NCI-H2171 (cell line): ENCODE measurements around the gene PARP12.

Experiments used
- DNase-seq: peaks from one replicate; lab custom pipeline; 2025; lab: John Stamatoyannopoulos, UW

Gene PARP12

GRCh38 chr7:140059273-140060242 lies 3.2 kb downstream of the PARP12 start:
- no peak for DNase-seq

GRCh38 chr7:140058517-140058916 lies 4.2 kb downstream of the PARP12 start:
- no peak for DNase-seq

- DNase-seq: no peak
These were observed 5.6 kb downstream of the PARP12 start for GRCh38 chr7:140057143-140057535.

- no peak for DNase-seq
These were observed 6.2 kb downstream of the PARP12 start for GRCh38 chr7:140056431-140057142.

- no peak for DNase-seq
These were observed 6.9 kb downstream of the PARP12 start for GRCh38 chr7:140055833-140056232.

GRCh38 chr7:140054751-140055150 lies 8.0 kb downstream of the PARP12 start:
- DNase-seq: no peak

- DNase-seq: no peak
These were observed 8.8 kb downstream of the PARP12 start for GRCh38 chr7:140053812-140054539.

- no peak for DNase-seq
These were observed 10.9 kb downstream of the PARP12 start for GRCh38 chr7:140051820-140052219.

- DNase-seq: no peak
These were observed 12.7 kb downstream of the PARP12 start for GRCh38 chr7:140050100-140050499.

GRCh38 chr7:140049339-140050024 lies 13.3 kb downstream of the PARP12 start:
- DNase-seq: no peak

- DNase-seq: no peak
These were observed 13.8 kb downstream of the PARP12 start for GRCh38 chr7:140048989-140049338.

- no peak for DNase-seq
These were observed 14.6 kb downstream of the PARP12 start for GRCh38 chr7:140048138-140048537.

GRCh38 chr7:140047197-140047596 lies 15.6 kb downstream of the PARP12 start:
- no peak for DNase-seq

GRCh38 chr7:140045697-140046096 lies 17.1 kb downstream of the PARP12 start:
- DNase-seq: no peak

- DNase-seq: no peak
These were observed 18.5 kb downstream of the PARP12 start for GRCh38 chr7:140044251-140044650.

- no peak for DNase-seq
These were observed 20.4 kb downstream of the PARP12 start for GRCh38 chr7:140042386-140042670.

GRCh38 chr7:140041659-140042385 lies 20.9 kb downstream of the PARP12 start:
- no peak for DNase-seq

GRCh38 chr7:140039896-140040295 lies 22.9 kb downstream of the PARP12 start:
- DNase-seq: no peak

- no peak for DNase-seq
These were observed 23.7 kb downstream of the PARP12 start for GRCh38 chr7:140039066-140039465.

GRCh38 chr7:140036224-140036962 lies 26.4 kb downstream of the PARP12 start:
- DNase-seq: no peak
